ENCODE results near the gene PLEKHA5.

Gene PLEKHA5

DNA sequence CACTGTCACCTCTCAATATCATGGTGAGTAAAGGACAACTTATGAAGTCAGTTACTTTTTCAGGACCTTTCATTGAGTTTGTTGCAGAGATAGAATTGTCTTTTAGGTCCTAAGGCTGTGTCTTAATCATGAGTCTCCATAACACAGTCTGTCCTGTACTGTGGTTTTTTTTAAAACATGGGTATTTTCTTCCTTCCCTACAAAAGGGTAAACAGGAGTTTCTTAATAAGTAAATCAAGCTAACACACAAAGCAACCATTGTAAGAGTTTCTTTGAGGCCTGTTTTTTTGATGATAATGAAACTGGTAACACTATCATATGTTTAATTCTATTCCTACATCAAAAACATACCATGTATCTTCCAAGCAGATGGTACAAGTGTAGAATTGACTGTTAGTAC, 101.4 kb downstream of the PLEKHA5 start:
- no peak for DNase-seq (ENCODE audit: low spot score)

DNA sequence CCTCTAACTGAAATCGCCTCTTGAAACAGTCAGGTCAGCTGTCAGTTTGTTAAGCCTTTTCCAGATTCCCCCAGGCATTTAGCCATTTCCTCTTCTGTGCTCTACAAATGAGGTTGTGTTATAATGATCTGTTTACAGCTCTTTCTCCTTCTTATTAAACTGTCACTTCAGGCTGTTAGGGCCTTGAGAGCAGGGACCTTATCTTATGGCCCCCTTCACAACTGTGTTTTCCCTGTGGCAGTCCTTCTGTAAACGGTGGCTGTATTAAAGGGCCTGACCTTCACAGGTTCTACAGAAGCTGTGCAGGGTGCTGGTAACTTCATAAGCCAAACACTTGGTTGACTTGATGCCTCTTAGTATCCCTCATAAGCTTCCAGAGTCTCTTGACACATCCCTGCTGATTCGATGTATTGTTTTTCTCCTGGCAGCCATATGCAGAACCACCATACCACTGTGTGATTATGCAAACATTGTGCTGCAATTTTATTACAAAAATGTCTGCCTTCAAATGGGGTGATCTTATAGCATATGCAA, 104.7 kb downstream of the PLEKHA5 start:
- DNase-seq (ENCODE audit: low spot score) = no peak

DNA sequence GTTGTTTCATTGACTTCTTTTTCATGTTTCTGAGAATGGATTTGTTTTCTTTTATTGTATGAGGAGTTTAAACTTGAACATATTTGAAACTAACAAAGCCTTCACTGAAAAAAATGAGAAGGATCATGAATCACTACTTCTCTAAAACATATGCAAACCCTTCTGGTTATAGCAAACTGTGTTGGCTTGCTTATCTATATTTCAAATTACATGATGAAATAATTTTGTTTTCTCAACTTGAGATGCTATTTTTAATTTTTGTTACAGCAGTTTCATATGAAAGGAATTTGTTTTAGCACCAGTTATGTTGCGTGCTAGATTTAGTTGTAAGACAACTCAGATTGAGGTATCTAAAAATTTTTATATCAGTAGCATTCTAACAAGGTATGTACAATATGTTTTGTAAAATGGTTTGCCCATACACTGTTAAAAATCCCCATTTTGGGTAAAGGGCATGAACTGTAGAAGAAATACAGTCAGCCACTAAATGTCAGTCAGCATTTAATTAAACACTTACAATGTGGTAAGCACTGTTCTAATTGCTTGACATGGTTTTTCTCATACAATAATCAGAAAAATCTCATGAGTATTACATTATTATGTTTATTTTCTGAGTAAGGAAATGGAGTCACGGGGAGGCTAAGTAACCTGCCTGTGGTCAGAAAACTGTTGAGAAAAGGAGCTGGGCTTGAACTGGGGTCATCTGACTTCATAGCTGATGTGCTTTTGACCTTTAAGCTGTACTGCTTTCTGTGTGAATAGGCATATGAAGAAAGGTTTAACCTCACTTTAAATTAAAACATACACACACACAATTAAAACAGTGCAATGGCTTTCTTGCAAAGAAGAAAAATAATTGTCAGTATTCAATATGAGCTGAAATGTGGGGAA, 105.7 kb downstream of the PLEKHA5 start:
- DNase-seq (ENCODE audit: low spot score) = no peak

DNA sequence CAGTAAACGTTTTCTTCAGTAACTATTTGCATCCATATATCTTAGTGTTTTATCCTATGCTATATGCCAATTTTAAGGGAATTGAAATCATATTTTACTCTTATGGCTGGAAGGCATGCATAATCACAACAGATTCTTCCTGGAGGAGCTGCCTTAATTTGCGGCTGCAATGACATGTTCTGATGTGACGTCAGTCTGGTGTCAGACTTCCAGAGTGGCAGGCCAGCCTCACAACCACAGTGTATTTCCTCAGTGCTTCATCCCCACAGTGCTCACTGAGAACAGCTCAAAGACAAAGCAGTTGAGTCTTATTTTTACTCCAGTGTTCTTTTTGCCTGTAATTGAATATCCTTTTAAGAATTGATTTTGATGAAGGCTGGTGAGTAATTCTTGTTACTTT, 107.1 kb downstream of the PLEKHA5 start:
- DNase-seq (ENCODE audit: low spot score) = no peak

DNA sequence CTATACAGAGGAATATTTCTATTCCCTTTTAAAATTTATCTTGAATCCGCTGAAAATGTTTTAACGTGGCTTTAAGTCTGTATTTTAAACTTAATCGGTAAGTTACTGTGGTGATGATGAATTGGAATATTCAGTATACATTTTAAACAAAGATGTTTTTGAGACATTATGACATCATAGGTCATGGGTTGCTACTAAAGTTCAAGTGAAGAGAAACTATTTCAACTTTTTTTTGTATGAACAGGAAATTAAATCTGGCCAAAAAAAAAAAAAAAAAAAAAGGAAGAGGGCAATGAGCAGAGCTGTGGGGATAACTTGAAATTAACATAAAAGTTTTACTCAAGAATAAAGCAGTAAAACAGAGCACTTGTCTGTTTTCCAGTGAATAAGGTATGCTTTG, 109.0 kb downstream of the PLEKHA5 start:
- DNase-seq (ENCODE audit: low spot score) = no peak

DNA sequence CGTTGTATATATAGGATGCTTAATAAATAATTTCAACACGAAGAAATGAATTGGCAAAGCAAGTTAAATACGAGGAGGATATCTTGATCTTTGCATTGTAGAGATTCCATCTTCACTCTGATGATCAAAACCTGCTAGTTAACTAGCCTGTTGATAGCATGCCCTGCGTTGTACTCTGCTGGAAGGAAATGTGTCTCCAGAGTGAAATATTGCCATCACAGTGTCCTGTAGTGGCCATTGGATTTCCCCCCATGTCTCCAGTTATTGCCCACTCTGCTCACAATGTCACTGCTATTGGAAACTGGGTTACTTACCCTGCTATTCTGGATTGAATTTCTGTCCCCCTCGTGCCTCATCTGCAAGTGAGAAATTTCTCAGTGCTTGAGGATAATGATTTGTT, 109.6 kb downstream of the PLEKHA5 start:
- no peak for DNase-seq (ENCODE audit: low spot score)

DNA sequence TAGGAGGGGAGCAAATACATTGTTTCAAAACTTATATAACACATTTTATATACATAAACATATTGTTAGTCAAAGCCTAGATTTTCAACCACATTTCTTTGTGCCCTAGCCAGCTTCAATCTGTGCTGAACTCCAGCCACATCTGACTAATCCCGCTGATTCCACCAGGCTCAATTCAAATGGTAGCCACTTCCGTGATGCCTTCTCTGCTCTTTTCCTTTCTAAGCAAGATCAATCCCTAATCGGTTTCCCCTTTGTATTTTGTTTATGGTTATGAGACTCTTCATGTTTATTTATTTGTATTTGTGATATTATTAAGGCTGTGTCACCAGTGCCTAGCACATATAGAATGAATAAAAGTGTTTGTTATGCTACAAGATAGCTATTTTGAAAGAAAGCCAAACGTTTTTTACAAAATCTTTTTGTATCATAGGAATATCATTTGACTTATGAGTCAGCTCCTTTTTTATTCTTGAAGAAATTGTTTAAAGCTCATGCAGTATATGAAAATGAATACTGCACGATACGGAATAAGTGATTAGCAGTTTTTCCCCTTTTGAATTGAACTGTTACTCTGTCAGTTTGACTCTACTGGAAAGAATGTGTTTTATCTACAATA, 110.2 kb downstream of the PLEKHA5 start:
- peak; percentile 33 for DNase-seq (ENCODE audit: low spot score)

DNA sequence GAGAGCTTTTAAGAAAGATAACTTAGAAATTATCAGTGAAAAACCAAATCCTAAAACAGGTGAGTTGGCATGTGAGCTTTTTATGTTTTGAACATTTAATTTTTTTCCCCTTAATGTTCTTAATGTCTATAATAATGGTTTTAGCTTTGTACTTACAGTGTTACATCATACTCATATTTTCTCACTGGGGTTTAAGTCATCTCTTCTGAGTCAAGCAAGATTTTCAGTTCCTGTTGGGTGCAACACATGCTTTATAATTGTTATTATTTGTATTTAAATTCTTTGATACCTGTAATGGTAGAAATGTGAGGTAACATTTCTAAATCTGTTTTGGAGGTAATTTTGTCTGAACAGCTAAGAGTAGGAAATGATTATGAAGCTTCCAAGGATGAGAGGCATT, 113.0 kb downstream of the PLEKHA5 start:
- no peak for DNase-seq (ENCODE audit: low spot score)

DNA sequence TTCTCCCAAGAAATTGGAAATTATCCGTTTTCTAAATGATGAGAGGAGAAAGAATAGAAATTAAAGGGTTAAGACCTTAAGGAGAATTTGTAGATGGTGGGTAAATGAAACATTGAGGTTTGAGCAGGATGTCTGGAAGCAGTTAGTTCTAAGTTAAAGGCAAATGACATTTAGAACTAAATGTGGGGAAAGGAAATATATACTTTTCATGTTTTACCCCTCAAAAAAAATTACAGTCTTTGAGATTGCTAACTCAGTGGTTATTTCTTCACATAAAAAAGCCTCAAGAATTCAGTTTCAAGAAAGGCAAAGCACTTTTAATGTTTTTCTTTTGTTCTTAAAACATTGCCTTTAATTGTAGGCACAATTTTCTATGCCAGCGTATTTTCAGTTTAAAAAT, 114.0 kb downstream of the PLEKHA5 start:
- no peak for DNase-seq (ENCODE audit: low spot score)

DNA sequence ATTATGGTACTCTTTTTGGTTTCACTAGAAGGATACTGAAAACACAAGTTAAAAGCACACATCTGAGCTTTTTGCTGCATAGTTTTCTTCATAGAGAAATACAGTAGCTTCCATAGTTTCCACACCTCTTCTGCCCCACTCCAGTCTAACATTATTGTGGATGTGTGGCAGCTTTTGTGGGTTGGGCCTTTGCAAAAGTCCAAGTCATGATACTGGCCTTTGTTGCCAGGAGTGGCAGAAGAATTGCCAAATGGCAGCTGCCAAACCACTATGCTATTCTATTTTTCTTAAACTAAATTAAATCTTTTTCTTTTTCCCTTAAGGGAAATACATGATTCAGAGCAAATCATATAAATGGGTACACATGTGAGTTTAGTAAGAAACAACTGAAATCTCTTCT, 114.8 kb downstream of the PLEKHA5 start:
- DNase-seq (ENCODE audit: low spot score) = no peak

DNA sequence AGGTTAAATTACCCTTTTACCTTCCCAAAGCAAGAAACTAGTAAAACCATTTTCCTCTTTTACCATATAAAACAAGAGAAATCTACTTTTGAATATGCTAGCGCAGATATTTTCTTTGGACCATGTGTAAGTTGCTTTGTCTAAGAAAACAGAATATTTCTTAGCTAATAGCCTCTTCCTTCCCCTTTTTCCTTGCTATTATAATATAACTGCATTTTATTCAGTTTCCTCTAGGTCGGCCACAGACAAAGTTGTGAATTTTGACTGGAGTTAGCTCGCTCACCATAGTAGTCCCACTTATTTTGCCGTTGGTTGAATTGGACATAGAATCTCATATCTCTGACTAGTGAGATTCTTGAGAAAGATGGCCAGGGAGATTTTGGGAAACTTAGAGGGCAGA, 115.6 kb downstream of the PLEKHA5 start:
- DNase-seq (ENCODE audit: low spot score) = no peak

DNA sequence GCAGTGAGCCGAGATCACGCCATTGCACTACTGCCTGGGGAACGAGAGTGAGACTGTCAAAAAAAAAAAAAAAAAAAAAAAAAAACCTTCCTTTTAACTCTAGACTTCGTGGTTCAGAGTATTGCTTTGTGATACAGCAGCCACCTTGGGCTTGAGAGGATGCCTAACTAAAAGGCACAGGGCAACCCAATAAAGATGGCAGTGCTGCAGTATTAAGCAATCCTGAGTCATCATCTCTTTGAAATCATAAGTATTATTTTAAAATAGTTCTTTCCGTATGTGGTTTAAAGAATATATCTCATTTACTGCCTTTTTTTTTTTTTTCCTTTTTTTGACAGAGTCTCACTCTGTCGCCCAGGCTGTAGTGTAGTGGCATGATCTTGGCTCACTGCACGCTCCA, 116.1 kb downstream of the PLEKHA5 start:
- DNase-seq (ENCODE audit: low spot score) = no peak

DNA sequence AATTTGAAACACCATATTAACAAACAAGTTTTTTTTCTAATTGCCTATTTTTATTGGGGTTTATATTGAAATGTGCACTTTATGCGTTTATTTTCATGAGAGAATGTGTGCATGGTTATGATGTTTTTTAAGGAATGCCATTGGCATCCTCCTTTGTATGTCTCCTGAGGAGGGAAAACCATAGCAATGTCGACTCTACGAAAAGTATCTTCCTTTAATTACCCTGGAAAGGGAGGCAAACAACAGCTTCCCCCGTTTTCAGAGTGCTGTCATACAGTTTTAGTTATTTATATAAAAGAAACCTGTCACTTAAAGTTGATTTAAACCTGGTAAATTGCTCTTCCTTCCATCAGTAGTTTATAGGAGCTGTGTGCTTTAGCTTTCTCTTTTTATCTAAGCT, 117.4 kb downstream of the PLEKHA5 start:
- no peak for DNase-seq (ENCODE audit: low spot score)

DNA sequence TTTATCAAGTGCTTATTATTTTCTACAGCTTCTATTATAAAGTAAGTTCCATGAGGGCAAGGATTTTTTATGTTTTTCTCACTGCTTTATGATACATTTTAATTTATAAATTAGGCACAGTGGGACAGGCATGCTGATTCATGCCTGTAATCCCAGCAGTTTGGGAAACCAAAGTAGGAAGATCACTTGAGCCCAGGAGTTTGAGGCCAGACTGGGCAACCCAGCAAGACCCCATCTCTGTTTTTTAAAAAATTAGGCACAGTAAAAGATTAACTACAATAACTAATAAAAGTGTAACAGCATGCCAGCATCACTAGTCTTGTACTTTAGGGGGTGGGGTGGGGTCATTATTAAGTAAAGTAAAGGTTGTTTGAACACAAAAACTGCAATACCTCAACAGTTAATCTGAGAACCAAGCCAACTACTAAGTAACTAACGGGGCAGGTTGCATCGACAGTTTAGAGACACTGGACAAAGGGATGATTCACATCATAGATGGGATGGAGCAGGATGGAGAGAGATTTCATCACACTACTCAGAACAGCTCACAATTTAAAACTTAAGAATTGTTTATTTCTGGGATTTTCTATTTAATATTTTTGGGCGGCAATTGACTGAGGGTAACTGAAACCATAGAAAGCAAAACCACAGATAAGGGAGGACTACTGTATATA, 119.5 kb downstream of the PLEKHA5 start:
- DNase-seq (ENCODE audit: low spot score) = no peak

DNA sequence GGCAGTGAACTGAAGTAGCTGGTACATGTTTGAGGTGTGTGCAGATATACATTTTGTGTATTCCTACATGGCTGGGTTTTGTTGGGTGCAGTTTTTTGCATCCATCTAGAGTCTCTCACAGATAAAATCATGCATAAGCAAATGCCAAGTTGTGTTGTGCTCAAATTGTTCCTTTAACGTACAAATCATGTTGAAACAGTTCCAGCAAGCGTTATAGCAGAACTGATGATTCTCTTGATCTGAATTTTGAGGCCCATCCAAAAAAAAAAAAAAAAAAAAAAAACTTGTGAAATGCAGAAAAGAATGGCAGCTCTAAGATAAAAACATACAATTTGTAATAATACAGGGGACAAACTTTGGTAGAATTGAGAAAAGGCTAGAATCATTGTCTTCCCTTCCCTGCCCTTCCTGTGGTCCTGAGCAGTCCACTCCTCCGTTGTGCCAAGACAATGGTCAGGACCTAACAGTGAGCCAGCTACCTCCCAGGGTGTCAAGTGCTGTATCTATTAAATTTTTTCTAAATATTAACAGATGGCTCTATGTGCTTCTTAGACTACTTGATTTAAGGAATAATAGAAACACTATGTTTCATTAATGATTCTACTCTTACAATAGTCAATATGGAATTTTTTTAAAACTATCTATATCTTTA, 122.1 kb downstream of the PLEKHA5 start:
- no peak for DNase-seq (ENCODE audit: low spot score)

DNA sequence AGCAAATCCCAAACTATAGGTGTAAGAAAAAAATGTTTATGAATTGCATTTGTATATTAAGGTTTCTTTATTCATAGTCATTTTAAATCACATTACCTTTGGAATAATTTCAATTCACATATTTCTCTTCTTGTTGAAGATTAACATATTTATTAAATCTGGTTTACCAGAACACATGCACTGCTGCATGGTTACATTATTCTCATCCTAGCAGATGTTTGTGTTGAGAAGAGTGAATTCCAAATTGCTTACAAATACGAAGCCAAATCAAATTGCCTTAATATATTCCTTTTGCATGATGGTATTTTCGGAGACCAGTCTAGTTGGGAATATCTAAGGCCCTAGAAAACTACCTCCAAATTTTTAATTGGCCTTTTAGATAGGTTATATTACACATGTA, 130.6 kb downstream of the PLEKHA5 start:
- no peak for DNase-seq (ENCODE audit: low spot score)

DNA sequence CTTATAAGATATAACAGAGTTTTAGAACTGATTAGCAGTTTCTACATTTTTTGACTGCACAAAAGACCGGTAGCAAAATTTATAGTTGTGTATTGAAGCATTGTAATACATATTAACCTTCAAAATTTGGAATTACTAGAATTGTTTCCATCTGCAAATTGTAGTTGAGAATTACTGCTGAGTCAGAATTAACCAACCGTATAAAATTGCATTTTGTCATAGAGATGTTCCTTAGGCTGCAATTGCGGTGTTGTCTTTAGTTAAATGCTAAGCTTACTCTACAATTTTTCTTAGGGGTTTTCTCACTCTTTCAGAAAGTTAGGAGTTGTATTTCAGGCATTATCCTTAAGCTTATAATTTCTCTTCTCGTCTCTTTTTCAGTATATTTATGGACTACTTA, 132.2 kb downstream of the PLEKHA5 start:
- no peak for DNase-seq (ENCODE audit: low spot score)

DNA sequence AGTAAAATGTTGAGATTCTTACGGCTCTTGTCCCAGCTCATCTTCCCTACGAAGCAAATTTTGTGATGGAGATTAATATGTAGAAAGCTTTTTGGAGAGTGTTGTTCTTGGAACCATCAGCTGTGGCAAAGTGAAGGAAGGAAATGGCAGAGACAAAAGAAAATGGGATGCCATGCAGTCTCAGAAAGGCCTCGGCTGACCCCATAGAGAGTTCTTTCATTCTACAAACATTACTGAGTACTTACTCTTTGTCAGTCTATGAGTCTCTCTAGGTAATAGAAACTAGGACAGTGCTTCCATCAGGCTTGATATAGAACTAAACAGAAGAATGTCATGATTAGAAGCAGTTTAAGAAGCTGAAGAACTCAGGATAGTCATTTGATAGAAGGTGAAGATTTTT, 134.1 kb downstream of the PLEKHA5 start:
- no peak for DNase-seq (ENCODE audit: low spot score)

DNA sequence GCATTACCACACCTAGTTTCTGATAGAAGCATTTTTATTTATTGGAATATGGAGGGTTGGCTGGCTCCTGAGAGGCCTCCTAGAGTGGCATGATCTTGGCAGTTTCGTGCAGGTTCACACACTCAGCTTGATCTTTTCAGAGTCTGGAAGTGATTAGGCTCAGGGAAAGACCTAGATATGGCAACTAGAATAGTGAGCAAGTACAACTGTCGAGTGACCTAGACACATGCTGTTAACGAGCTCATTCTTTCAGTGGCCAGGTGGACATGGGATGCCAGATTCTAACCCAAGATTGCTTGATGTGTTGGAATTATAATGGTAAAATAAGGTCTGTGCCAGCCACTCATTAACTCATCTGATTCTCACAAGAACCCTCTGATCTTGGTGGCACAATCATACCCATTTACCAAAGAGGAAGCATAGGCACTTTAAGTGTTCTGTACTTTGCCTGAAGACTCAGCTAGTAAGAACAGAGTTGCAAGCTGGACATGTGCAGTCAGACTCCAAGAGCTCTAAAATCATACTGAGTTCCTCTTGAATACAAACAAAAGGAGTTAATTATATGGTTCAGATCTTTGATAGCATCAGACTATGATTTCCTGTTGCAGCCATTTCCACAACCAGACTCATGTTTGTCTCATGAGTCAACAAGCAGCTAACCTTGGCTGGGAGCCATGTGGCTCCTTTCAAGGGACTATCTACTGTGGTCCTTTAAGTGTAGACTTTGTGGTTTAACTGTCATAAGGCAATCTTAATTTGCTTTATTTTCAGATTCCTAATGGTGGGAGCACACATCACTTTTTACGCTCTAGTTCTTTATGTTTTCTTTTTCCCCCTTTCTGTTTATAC, 144.2 kb downstream of the PLEKHA5 start:
- peak; percentile 76 for DNase-seq (ENCODE audit: low spot score)

DNA sequence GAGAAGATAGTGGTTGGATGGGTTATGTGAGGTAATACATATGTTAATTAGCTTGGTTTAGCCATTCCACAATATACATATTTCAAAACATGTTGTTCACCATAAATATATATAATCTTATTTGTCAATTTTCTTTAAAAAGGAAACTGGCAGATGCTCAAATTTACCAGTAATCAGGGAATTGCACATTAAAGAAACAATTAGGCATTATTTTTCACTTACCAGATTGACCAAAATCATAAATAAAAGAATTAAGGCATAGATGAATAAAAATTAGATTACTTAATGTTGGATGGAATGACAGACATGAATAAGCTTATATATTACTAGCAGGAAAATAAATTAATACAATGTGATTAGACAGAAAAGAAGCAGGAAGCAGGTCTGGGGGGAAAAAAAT, 147.2 kb downstream of the PLEKHA5 start:
- DNase-seq (ENCODE audit: low spot score) = no peak

DNA sequence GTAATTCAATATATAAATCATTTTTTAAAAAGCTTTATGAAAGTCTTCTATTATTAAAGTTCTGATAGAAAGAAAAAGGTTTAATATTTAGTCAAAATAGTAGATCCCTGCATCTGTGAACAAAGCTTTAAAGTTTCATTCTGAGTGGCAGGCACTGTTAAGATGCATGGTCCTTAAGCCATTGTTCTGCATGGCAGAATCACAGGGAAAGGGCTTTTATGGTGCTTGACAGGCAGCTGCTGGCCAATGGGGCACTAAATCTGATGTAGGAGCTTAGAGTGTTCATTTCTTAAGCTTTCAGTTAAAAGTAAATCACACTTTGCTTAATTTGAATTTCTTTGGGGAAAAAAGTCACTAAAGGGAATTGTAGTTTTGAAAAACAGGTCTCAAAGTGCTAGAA, 148.2 kb downstream of the PLEKHA5 start:
- no peak for DNase-seq (ENCODE audit: low spot score)

DNA sequence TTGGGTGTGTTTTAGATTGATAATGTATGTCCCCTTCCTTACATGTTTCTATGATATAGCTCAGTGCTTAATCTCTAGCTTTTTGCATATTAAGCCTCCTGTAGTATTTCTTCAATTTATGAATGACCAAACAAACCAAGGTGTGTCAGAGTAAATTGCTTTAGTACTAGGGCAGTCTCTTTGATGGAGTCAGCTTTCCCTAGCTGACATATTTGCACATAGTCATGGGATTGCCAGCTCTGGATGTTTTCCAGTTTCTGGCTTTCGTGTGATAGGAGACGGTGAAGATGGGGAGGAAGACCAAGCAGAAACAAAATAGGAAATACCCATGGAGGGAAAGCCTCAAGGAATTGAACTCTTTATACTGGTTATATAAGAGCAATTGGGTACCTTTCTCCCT, 148.9 kb downstream of the PLEKHA5 start:
- DNase-seq (ENCODE audit: low spot score) = no peak

All from AG08396 (cell line).